GM21619 (cell line): Measurements from ENCODE around the gene CCDC63.
A peak's percentile ranks its signal among the peaks of the same experiment; 100 is the strongest.

Experiments
- ATAC-seq: cut with Tn5 transposase; IDR thresholded peaks from one replicate; pipeline ENCODE4 v1.9.1; 2021; ENCODE audit not compliant: unreplicated experiment

The CCDC63 gene

DNA sequence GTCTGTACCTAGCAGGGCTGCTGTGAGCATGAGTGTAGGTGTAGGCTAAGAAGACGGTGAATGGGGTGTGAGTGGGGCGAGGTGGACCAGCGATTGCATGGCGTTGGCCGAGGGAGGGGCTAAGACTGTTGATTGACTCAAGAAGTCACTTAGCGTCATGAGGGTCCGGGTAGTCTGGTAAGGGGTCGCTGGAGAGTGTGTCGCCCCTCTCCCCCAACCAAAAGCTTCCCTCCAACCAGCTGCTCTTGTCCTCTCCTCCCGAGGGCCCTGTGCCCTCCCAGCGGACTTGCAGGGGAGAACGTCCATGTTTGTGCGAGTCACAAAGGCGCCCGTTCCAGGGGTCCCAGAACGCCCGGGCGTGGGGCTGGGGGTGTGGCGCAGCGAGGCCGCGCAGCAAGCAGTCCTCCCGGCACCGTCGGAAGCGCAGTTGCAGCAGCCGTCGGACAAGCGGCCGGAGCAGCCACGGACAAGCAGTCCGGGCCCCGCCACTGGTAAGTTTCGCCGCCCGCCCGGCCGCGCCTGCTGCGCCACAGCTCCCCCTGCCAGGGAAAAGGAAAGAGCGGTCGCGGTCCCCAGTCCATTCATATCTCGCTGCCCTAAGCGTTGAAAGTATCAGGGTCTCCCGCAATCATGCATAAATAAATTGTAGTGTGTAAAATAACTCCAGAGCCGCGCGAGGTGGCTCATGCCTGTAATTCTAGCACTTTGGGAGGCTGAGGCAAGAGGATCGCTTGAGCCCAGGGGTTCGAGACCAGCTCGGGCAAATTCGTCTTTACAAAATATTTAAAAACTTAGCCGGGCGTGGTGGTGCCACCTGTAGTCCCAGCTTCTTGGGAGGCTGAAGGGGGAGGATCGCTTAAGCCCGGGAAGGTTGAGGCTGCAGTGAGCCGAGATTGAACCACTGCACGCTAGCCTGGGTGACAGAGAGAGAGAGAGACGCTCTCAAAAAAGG, at the start of gene CCDC63:
TSS of gene CCDC63 (plus strand) at position 373 of the 952 bp plus-strand sequence. CDS start 5,968 bp downstream, outside the sequence.
- no peak for ATAC-seq

DNA sequence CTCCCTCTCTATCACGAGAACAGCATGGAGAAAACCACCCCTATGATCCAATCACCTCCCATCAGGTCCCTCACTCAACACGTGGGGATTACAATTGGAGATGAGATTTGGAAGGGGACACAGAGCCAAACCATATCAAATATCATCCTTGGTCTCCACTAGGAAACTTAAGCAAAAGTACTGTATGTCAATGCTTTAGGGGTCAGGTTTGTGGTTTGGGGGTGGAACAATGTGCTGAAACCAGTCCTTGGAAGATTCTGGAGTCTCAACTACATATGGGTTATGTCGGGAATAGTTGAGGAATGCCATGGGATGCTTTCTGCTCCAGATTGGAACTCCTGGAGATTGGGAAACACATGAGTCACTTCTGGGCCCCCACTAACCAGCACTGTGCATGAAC, 48.3 kb upstream of the CCDC63 start:
- ATAC-seq = no peak

DNA sequence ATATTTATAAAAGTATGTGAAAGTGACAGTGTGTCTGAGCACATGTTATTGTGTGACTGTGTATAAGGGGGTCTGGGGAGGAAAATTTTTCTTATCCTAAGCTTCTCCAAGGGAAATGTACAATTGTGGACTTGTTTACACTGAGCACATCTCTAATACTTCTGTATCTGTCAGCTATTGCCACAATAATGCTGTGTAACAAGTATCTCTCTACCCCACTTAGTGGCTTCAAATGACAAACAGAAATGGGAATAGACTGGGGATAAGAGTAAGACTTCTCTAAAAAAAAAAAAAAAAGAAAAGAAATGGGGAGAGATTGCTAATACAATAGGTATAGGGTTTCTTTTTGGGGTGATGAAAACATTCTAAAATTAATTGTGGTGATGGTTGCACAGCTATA, 44.3 kb upstream of the CCDC63 start:
- no peak for ATAC-seq

DNA sequence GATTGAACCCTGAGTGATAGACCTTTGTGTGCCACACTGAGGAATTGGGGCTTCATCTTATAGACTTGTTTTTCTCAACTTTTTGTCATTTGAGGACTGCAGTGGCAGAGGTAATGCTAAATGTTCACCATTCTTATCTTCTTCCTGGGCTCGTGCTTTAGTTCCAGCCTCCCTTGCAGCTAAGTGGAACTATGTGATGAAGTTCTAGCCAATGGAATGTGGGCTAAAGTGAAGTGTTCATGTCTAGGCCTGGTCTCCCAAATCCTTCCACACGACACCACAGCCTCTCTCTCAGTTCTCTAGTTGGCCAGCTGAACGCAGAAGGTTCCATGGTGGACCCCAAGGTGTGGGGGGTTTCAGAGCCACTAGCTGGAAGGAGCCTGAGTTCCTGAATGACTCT, 42.4 kb upstream of the CCDC63 start:
- no peak for ATAC-seq

- ATAC-seq = no peak
These were observed 39.1 kb upstream of the CCDC63 start for GRCh38 chr12:110807640-110808039.

GRCh38 chr12:110809149-110809548, 37.6 kb upstream of the CCDC63 start:
- ATAC-seq = no peak

DNA sequence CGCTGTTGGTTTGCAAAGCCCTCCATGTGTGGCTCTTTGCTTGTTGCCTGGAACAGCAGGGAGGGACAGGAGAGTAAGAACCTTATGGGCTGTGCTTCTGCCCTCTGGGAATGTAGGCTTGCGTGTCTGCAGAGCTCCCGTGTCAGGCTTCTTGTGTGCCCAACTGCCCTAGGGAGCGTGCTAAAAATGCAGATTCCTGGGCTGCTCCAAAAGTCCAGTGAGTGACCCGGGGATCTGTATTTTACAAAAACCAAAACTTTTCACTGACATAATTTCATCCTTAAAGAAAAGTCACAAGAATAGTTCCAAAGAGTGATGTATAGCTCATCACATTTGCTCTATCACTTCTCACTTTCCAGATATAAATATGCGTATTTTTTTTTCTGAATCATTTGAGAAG, 34.8 kb upstream of the CCDC63 start:
- ATAC-seq = no peak

DNA sequence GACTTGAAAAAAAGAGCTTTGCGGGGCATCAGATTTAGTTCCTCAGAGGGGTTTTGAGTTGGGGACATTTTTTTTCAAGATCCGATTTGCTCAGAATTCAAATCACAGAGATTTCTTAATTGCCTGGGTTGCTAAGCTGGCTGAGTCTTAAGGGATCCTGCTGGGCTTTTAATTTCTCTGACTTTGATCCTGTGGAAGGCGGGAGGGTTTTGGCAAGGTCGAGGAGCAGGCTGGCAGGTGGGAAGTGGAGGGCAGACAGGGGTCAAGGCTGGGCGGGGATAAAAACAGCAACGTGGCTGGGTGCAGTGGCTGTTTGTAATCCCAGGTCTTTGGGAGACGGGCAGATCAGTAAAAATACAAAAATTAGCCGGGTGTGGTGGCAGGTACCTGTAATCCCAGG, 33.5 kb upstream of the CCDC63 start:
- ATAC-seq = no peak

DNA sequence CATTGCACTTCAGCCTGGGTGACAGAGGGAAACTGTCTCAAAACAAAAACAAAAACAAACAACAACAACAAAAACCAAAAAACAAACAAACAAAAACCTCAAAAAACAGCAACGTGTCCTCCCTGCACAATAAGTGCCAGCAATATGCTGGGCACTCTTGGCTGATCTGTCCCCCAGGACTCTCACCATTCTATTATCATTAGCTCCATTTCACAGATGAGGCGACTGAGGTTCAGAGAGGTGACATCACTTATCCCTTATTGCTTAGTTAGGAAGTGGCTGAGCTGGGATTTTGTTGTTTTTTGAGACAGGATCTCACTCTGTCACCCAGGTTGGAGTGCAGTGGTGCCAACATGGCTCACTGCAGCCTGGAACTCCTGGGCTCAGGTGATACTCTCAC, 33.0 kb upstream of the CCDC63 start:
- ATAC-seq = no peak

DNA sequence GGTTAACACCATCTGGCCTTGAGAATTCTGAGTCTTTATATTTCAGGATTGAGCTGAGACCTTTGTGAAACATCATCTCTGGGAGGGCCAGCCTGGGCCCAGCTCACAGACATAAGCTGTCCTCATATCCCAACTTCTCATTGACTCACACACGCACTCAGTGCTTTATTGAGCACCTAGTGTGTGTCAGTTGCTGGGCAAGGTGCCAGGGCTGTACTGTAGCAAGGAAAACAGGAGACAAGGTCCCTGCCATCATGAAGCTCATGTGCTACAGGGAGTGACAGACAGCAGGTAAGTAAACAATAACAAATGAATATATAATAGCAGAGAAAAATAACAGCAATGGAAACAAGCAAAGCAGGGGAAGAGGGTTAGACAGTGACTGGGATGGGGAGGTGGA, 30.5 kb upstream of the CCDC63 start:
- no peak for ATAC-seq

DNA sequence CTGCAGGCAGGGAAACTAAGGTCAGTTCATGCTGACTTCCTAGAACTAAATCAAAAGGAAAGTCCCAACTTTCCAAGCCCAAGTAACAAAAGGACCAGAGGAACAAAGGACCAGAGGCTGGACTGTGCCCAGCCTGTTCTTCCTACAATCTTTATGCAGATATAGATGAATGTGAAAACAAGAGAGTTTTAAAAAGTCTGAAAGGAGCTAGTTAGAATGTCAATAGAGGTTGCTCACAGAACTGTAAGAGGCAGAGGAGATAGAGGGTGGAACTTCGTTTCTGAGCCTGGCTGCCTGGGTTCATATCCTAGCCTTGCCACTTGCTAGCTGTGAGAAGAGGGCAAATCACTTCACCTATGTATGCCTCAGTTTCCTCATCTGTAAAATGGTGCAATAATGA, 30.0 kb upstream of the CCDC63 start:
- no peak for ATAC-seq

GRCh38 chr12:110818511-110818910, 28.3 kb upstream of the CCDC63 start:
- ATAC-seq = no peak

DNA sequence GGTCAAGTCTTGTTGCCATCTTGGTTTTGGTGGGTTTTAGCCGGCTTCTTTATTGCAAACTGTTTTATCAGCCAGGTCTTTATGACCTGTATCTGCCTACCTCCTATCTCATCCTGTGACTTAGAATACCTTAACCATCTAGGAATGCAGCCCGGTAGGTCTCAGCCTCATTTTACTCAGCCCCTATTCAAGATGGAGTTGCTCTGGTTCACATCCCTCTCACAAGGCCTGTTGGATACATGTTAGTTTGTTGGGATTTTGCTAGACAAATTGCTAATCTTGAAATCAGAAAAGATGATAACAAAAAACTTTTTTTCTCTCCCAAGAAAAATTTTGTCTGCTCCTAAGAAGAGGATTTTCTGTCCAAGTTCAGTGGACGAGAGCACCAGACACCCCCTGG, 27.6 kb upstream of the CCDC63 start:
- no peak for ATAC-seq

GRCh38 chr12:110819646-110820045, 27.1 kb upstream of the CCDC63 start:
- no peak for ATAC-seq

DNA sequence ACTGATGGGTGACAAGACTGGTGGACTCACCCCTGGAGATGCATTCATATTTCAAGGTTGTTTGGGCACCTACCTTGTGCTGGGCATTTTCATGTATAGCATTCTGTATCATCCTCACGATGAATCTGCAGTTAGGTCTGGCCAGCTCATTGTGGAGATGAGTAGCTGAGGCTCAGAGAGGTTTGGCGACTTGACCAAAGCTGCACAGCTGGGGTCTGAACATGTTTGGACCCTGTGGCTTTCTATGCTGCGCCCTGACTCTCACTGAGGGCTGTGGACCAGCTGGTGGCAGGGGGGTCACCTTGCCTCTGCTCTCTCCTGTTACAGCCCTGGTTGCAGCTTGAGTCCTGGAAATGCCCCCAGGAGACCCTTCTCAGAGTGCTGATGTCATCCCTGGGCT, 24.9 kb upstream of the CCDC63 start:
- ATAC-seq = no peak

DNA sequence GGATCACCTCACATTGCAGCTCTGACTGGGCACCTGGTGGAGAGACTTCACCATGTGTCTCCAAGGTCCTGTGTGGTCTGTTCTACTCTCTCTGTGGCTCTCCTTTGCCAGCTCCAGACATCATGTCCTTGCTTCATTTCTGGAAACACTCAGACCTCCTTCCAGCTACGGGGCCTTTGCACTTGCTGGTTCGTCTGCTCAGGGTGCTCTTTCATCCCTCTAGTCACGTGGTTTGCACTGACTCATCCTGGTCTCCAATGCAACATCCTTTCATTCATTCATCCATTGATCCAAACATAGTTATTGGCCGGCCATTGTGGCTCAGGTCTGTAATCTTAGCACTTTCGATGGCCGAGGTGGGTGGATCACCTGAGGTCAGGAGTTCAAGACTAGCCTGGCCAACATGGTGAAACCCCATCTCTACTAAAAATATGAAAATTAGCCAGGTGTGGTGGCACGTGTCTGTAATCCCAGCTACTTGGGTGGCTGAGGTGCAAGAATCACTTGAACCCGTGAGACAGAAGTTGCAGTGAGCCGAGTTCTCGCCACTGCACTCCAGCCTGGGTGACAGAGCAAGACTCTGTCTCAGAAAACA, 23.9 kb upstream of the CCDC63 start:
- ATAC-seq = no peak

- ATAC-seq = no peak
These were observed 22.4 kb upstream of the CCDC63 start for GRCh38 chr12:110824342-110824741.

DNA sequence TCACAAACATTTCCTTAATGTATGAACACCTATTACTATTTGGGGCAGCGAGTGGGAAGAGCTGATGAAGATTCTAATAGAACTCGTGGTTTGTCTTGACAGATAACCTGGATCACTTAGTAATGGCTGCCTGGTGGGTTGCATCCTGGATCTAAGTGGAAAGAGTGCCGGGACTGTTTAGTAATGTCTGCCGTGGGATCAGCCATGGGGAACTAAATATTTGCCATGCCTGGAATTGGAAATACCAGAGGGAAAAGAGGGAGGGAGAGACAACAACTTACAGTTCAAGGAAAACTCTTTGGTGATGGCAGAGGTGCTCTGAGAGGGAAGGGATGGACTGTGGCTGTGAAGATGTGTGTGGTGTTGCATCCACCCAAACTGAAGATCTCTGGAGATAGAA, 21.3 kb upstream of the CCDC63 start:
- no peak for ATAC-seq

DNA sequence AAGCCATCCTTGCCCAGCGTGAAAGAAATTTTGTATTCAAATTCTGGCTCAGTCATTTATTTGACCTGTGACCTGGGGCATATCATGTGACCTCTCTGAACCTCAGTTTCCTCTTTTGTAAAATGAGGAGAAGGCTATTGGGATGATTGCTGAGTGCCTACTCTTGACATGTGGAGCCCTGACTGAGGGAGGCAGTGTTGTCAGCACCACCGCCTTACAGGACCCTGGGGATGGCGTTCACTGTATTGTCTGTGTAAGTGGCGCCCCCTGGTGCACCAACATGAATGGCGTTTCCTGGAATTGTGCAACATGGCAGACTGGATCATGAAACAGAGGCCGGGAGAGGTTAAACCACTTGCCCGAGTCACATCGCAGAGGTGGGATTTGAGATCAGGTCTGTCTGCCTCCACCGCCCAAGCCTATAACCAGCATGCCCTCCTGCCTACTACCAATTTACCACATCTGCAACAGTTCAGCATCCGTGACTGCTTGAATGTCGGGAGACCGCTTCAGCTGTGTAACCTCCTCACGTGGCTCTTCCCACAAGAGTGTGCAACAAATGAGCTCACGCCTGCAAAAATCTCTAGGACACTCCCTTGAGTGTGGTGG, 20.1 kb upstream of the CCDC63 start:
- peak; percentile 80 for ATAC-seq

DNA sequence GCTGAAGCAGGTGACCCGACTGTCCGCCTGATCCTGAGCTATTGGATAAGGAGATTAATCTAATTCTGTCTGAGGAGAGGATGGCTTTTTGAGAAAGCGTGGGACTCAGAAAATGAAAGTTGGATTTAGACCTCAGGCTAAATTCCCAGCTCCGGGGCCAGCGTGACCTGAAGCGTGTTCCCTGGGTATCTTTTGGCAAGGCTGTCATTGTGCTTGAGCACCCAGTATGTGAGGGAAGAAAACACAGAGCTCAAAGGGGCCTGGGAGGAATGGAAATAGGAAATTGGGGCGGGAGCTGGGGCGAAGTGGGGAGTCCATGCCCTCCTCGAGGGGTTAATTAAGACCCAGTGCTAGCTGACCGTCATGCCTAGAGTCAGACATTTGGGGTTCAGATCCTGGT, 17.5 kb upstream of the CCDC63 start:
- no peak for ATAC-seq

DNA sequence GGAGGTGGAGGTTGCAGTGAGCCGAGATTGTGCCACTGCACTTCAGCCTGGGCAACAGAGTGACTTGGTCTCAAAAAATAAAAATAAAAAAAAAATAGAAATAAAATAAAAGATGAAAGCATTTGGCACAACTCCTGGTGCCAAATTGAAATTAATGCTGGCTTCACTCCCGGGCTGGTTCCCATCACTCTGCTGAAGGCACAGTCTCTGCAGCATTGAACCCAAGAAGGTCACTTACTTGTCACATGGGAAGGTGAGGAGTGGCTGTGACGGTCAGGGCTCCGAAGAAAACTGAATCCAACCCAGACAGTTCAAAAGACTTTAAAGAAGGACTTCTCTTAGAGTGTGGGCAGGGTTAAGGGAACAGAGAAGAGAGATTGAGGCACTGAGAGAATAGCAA, 10.5 kb upstream of the CCDC63 start:
- ATAC-seq = no peak

- ATAC-seq = no peak
These were observed 5.8 kb upstream of the CCDC63 start for GRCh38 chr12:110841007-110841406.
